Panc1 (cell line): ENCODE data around the gene NEU1.
"Not testable (repeated sequence)": the region's sequence is repeated elsewhere in the genome, so short reads cannot be mapped to it uniquely, and the experiment has no call there.

Experiments
- CTCF ChIP-seq: fragments of 450-650 bp; IDR thresholded peaks from 2 replicates; pipeline ENCODE4 v1.5.1; 2017; ENCODE audit warnings: mild to moderate bottlenecking
- POLR2AphosphoS5 ChIP-seq: IDR thresholded peaks from 2 replicates; pipeline ENCODE4 v1.6.1; 2012; ENCODE audit warnings: mild to moderate bottlenecking, low read depth, low read length, moderate library complexity
- SIN3A ChIP-seq: IDR thresholded peaks from 2 replicates; pipeline ENCODE4 v1.6.1; 2012; ENCODE audit warnings: low read depth, mild to moderate bottlenecking, low read length, moderate library complexity, borderline replicate concordance; ENCODE audit not compliant: insufficient read depth
- TCF7L2 ChIP-seq: IDR thresholded peaks from 2 replicates; pipeline ENCODE4 v1.6.1; 2011; ENCODE audit warnings: mild to moderate bottlenecking, low read depth, low read length, inconsistent platforms
- TF ChIP-seq, protein P1 (sequence below), 2 experiments: IDR thresholded peaks; 2 replicates each; pipeline ENCODE4 v1.6.1; 2011 to 2012; ENCODE audit warnings: low read depth in 2 of 2, control low read depth in 1 of 2, low read length in 1 of 2, mild to moderate bottlenecking in 1 of 2, moderate library complexity in 1 of 2; ENCODE audit not compliant: insufficient read depth in 1 of 2

DNA sequence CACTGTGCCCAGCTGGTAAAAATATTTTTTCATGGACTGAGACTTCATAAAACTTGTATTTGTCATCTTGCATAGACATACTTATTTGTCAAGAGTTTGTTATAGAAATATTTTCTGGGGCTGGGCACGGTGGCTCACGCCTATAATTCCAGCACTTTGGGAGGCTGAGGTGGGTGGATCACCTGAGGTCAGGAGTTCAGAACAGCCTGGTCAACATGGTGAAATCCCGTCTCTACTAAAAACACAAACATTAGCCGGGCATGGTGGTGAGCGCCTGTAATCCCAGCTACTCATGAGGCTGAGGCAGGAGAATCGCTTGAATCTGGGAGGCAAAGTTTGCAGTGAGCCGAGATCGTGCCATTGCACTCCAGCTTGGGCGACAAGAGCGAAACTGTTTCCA is 54.0 kb downstream of the NEU1 start:
- not testable (repeated sequence) for TF ChIP-seq CTCF, POLR2AphosphoS5, SIN3A, TCF7L2
- TF ChIP-seq, protein P1, sequence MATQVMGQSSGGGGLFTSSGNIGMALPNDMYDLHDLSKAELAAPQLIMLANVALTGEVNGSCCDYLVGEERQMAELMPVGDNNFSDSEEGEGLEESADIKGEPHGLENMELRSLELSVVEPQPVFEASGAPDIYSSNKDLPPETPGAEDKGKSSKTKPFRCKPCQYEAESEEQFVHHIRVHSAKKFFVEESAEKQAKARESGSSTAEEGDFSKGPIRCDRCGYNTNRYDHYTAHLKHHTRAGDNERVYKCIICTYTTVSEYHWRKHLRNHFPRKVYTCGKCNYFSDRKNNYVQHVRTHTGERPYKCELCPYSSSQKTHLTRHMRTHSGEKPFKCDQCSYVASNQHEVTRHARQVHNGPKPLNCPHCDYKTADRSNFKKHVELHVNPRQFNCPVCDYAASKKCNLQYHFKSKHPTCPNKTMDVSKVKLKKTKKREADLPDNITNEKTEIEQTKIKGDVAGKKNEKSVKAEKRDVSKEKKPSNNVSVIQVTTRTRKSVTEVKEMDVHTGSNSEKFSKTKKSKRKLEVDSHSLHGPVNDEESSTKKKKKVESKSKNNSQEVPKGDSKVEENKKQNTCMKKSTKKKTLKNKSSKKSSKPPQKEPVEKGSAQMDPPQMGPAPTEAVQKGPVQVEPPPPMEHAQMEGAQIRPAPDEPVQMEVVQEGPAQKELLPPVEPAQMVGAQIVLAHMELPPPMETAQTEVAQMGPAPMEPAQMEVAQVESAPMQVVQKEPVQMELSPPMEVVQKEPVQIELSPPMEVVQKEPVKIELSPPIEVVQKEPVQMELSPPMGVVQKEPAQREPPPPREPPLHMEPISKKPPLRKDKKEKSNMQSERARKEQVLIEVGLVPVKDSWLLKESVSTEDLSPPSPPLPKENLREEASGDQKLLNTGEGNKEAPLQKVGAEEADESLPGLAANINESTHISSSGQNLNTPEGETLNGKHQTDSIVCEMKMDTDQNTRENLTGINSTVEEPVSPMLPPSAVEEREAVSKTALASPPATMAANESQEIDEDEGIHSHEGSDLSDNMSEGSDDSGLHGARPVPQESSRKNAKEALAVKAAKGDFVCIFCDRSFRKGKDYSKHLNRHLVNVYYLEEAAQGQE (IDR thresholded peaks at IDR 0.05; ENCODE audit: insufficient read depth in 1 of 2, low read depth in 2 of 2, low read length in 1 of 2) = not testable (repeated sequence)
